RPMI8226 (cell line): Measurements from ENCODE around the gene APLN.

Experiments used
- DNase-seq: peaks from one replicate; pipeline ENCODE4 v3.0.0-alpha.2; 2015

The APLN gene

DNA sequence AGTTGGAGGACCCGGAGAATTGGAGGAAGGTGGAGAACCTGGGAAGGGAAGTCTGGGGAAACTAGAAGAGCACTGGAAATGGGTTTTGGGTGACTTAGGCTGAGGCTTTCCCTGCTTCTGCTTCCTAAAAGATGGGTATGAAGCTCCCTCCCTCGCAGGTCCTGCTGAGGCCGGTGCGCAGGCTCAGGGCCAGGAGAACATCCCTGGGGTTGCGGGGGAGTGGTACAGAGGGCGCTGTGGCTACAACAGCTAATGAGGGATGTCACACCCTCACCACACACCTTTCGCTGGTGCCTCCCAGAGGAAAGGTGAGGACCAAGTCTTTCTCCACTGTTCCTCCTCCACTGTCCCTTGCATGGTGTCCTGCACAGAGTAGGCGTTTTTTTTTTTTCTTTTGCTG lies 15.8 kb downstream of the APLN start:
- peak; percentile 26 for DNase-seq

DNA sequence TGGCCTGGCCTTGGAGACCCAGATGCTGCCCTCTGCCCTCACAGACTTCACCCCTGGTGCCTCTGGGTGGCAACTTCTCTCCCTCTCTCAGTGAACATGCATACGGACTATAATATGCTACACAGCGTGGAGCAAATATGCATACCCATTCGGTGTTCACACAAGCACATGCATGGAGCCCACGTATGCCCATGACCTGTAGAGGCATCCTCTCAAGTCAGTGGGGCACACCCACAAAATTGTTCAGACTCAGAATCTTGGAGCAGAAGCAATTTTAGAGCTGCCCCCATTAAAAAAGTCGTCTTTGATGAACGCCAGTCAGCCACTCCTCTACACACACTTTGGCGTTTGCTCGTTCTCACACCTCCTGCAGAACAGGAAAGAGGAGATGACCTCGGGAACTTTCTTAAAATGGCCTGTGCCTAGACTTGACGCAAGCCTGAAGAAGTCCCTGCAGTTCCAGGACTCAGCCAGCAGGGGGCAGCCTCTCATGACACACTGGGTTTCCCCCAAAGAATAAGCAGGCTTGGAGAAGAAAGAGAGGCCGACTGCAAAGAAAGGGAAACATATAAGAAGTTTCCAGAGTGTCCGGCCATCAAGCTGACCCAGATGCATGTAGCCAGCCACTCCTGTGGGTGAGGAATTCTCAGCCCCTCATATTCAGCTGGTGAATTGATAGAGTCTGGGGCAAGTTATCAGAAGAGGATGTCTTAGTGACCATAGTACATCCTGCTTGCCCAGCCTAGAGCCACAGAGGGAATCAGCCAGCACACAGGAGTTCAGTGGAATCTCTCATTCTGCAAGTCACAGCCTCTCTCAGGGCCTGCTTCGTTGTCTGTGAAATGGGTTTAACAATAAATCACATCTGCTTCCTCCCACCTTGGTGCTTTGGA lies 17.3 kb downstream of the APLN start:
- DNase-seq: peak; percentile 71

DNA sequence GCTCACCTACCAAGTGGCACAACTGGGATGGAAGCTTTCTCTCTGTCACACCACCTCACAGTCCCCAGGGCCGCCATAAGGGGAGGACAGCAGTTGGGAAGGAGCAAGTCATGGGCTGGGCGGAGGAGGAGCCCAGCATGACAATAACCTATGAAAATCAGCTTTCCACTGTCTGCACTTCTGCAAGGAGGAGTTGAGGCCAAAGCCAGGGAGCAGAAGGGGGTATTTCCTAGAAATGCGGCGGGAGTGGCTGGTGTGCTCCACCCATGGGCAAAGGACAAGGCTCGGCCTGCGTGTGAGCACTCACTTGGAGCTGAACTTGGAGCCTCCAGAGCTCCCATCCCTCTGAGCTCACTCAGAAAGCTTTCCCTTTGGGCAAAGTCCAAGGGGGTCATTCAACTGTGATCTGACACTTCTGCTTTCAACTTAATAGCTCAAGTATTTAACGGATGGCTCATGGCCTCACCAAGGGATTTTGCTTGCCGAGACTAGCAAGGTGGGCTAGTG lies 18.5 kb downstream of the APLN start:
- no peak for DNase-seq

DNA sequence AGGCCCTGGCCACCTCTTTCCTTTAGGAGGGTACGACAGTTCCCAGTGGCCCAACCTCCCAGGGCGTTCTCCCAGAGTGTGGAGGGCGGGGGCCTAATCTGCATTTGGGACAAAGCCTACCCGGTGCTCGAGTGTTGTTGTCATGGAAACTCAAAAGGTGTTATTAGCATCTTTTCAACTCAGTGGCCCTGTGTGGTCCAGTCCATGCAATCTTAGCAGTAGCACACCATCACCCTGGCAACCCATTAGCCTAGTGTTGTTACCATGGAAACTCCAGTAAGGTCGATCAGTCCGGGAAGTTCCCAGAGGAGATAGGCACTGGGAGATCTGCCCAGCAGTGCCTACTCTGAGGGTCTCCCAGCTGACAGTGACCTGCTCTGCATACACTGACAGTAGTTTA lies 20.2 kb downstream of the APLN start:
- DNase-seq: no peak

DNA sequence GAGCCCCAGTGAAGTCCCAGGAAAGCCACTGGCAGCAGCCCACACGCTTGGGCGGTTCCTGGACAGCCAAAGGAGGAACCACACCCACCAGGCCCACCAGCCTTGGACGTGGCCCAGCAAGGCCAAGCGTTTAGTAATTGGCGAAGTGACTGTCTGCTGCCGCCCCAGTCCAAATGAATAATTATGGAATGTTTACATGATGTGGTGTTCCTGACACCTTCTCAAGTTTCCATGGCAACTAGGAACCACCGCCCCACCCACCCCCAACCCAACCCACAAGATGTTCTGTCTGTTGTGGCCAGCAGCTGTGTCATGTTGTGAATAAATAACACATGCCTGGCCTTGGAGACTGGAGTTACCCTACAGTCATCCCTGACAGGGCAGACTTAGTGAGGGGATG lies 22.3 kb downstream of the APLN start:
- no peak for DNase-seq

DNA sequence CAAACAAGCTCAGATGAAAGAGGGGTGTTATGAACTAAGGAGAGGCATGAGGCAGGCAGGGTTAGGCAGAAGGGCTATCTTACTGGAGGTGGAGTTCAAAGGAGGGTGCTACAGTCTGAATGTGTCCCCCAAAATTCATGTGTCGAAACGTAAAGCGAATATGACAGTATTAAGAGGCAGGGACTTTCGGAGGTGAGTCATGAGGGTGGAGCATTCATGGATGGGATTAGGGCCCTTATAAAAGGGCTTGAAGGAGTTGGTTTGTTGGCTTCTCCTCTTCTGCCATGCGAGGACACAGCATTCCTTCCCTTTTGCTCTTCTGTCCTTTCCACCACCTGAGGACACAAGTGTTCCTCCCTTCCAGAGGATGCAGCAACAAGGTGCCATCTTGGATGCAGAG lies 22.9 kb downstream of the APLN start:
- no peak for DNase-seq

DNA sequence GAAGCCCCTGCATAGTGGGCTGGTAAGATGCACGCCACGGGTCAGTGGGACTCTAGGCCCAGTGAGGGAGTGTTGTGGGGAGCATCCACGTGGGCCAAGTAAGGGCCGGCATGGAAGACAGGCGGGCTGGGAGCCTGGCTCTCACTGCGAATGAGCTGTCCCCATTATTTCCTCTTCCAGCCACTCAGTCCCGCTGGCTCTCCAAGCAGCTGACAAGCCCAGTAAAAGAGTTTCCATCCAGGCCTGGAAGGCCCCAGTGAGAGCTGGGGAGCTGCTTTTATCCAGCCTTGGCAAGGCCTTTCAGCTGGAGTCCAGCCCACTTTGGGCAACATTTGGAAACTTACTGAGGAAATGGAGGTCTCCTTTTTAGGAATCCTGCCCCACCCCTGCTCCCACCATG lies 24.9 kb downstream of the APLN start:
- no peak for DNase-seq

DNA sequence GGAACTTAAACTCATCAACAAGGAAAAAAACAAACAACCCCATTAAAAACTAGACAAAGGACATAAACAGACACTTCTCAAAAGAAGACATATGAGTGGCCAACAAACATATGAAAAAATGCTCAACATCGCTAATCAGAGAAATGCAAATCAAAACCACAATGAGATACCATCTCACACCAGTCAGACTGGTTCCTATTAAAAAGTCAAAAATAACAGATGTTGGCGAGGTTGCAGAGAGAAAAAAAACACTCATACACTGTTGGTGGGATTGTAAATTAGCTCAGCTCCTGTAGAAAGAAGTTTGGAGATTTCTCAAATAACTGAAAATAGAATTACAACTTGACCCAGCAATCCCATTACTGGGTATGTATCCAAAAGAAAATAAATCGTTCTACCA lies 28.7 kb downstream of the APLN start:
- no peak for DNase-seq

DNA sequence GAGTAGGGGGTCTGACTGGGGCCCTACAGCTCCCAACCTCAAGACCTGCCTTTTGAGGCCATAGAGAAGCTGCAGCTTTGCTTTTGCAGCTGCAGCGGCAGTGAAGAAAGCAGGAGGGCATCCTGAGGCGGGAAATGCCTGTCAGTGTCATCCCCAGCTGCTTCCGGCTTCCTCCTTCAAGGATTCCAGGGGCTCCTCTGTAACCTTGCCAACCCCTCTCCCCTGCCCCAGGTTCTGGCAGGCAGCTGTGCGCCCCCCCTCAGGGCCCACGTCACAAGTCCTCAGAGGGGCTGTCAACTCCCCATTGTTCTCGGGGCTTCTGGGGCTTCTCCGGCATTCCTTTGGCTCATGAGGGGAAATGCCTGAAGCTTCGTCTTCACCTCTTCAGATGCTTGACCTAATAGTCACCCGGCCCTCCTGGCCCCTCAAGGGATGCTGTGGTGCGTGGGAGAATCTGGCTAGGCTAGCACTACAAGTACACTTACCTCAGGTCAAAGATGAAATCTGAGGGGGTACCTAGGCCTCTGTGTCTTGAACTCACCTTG lies 31.9 kb downstream of the APLN start:
- DNase-seq: no peak

DNA sequence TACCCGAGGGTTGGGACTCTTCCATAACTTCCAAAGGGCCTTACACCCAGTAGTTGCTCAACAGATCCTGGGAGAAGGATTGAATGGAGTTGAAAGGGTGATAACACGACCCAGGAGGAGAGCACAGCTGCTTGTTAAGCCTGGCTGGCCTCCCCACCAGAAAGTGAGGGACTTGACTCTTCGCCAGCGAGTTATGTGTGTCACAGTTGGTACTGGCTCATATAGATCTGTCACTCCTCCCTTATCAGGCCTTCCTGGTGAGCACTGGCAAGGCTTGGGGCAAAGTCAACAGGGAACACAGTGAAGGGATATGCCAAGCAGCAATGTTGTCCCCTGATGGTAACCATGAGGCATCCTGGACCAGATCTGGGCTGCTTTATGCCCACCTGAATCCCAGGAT lies 35.8 kb downstream of the APLN start:
- no peak for DNase-seq

DNA sequence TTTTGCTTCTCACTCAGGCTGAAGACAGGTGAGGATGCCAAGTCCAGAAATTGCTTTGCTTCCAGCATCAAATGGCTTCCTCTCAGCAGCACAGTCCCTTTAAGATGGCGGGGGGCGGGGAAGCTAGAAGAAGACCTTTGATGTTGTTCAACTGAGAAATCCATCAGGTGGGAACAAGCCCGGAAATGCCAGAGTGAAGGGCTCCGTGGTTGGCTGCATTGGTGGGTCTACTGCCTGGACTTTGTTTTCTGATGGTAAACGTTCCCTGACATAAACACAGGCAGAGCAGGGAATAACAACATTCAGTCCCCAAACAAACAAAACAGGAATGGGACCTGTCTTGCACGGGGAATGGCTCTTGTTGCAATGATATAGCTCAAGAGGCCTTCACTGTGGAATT lies 37.3 kb downstream of the APLN start:
- DNase-seq: no peak

DNA sequence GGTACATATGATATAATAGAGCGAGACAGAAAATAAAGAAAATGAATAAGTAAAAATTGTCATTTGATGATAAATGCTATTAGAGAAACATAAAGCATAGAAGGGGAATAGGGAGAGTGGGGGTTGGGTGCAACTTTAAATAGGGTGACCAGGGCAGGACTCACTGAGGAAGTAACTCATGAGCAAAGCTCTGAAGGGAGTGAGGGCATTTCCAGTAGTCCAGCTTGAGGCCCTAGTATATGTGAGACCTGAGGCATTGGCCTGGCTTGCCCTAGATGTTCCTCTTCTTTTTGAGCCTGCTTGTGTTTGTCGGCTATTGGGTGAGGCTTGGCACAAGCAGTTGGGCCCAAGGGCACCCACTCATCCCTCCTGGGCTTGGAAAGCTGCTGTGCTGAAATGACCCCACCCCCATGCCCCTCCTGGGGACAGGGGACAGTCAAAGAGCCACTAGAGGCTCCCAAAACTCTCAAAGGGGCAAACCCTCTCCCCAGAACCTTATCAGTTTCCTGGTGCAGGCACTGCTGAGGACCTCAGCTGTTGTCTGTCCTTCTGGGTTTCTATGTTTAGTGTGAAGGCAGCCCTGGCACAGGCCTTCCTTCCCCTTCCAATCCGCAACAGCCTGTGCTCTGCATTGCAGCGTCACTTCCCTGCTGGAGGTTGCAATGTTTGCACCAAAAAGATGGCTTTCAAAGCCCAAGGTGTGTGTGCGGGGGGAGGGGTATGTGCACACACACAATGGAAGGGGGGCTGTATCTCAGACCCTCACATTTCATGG lies 40.1 kb downstream of the APLN start:
- DNase-seq: no peak

DNA sequence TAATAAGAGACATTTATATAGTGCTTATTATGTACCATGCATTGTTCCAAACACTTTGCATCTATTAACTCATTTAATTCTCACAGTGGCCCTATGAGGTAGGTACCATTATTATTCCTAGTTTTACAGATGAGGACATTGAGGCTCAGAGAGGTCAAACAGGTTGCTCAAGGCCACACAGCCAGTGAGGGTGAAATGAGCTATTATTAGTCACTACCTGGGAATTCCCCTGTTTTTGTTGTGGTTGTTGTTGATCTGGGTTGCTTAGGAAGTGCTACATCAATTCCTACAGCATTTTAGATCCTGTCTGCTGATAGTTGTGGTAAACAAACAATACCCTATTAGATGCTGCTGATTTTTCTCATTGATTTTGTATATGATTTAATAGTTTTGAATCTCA lies 41.2 kb downstream of the APLN start:
- no peak for DNase-seq

DNA sequence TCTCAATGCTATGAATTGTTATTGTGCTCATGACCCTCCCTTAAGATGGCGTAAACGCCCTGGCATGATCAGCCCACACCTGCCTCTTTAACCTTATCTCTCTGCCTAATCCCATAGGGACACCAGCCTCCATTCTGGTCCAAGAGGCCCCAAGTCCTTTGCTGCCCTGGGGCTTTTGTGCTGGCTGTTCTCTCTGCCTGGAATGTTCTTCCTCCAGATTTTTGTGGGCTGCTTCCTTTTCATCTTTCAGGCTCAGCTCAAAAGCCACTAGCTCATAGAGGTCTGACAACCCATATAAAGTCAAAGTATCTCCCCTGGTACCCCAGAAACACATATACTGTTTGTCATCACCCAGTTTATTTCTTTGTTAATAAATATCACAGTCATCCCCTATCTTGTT lies 42.4 kb downstream of the APLN start:
- DNase-seq: no peak

DNA sequence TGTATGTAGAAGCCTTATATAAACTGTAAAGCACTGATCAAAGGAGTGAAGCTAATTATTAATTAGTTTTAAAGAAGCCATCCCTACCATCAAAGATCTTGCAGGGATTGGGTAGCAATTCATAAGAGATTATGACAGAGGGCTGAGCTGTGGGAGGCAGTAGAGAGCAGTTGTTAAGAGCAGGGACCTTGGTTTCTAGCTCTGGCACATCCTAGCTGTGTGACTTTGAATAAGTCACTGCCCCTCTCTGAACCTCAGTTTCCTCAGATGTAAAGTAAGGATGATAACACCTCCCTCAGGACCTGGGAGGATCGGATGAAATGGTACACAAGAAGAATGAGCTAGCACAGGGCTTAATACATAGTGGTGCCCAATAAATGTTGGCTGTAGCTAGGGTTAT lies 45.4 kb downstream of the APLN start:
- no peak for DNase-seq

DNA sequence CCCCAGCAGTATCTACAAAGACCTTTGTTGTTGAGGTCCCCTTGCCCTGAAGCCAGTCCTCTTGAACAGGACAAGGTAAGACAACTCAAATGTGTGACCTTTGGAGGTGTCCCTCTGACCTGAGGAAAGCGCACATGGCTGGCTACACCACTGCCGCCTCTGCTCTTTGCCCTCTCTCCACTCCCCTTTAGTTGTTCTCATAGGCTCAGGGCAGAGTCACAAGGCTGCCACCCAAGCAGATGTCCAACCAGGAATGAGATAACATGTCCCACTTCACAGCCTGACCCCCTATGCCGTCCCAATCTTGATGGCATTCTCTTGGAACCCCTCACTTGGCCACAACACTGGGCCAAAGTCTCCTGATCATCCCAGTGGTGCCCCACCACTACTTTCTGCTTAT lies 46.3 kb downstream of the APLN start:
- no peak for DNase-seq

DNA sequence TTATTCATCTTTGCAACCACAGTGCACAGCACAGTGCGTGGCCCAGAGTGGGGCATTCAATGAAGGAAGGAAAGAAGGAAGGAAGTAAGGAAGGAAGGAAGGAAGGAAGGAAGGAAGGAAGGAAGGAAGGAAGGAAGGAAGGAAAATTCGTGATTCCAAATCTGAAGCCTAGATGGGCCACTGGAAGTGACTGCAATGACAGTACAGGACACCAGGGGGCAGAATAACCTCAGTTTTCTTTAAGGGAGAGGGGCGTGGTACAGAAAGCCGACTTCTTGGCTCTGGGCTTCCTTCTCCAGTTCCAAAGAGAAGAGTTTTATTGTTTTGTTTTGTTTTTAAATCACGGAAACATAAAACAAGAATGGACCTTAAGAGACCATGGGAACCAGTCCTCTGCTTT lies 47.8 kb downstream of the APLN start:
- DNase-seq: peak; percentile 61

DNA sequence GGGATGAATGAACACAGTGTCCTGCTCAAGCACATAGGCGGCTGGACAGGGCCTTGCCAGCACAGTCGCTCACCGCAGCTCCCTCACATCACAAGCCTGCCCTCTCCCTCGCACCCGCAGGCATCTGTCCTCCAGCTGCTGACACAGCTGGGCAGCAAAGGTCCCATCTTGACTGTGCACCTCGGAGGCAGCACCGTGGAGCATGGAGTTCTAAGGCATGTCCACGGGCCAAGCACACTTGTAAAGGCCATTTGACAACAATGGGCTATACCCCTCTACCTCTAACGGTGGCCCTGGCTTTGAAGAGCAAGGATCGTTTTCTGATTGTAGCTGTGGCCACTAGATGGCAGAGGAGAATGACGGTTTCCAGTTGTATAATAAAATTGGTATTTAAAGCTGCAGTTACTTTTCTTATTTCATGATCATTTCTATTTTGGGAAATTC lies 53.8 kb downstream of the APLN start:
- DNase-seq: peak; percentile 42

DNA sequence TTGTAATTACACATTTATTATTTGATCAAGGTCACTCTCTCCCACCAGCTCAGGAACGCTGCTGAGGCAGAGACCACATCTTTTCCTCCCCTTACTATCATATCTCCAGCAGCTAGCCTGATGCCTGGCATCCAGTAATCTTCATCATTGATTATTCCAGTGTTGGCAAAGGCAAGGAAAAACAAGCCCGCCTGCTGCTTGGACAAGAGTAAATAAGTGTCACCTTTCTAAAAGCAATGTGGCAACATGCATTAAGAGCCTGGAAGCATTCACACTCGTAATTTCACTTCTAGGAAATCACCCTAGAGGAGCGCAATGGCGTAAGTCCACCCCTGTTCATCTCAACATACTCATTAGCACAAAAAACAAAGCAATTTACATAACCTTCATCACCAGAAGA lies 54.8 kb downstream of the APLN start:
- no peak for DNase-seq

DNA sequence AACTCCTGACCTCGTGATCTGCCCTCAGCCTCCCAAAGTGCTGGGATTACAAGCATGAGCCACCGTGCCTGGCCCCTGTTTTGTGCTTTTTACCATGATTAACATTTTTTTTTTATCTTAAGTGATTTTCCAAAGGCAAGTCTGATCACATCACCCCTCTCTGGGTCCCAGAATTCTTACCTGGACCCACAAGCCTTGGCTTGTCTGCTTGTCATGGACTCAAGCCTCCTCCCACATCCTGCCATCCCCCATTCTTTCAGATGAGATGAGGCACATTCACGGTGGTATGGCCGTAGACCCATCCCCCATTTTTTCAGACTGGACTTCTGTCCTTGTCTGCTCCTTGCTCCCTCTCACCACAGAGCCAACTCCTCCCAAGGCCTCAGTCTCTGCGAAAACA lies 55.3 kb downstream of the APLN start:
- no peak for DNase-seq

DNA sequence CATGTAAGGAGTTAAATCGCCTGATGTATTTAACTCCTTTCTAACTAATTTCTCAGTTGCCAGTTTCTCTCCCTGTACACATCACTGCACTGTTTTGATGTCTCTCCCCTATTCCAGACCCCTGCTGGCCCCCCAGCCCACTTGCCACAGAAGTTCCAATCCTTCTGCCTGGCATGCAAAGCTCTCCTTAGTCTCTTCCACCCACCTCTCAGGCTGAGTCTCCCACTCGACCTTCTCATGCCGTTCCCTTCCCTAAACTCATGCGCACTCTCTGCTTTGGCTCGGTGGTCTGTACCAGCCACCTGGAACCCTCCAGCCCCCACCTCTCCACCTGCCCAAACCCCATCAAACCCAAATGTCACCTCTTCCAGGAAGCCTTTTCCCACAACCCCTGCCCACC lies 56.9 kb downstream of the APLN start:
- DNase-seq: no peak

DNA sequence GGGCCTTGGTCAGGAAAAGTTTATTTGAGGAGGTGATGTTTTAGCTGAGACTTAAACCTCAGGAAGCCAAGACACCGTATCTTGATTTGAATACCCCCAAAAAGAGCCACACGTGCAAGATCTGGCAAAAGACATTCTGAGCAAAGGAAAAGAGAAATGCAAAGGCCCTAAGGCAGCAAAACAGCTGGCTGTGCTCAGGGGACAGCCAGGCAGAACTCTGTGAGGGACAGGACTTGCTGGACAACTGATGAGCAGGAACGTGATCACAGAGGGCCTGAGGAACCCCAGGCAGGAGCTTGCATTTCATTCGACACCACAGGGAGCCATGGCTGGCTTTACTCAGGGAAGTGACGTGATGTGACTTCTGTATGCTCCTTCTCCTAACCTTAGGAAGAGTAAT lies 58.7 kb downstream of the APLN start:
- DNase-seq: no peak
